NB4 (cell line): ENCODE results near the gene DNM1.

Experiments used
- MYC ChIP-seq: IDR thresholded peaks from 2 replicates; pipeline ENCODE4 v1.6.1; 2011; ENCODE audit warnings: low read depth, low read length
- POLR2A ChIP-seq: IDR thresholded peaks from 2 replicates; pipeline ENCODE4 v1.6.1; 2011; ENCODE audit warnings: mild to moderate bottlenecking; ENCODE audit not compliant: insufficient read length; ENCODE audit errors: extremely low read depth
- TF ChIP-seq, protein P1 (sequence below): IDR thresholded peaks from 2 replicates; pipeline ENCODE4 v1.6.1; 2011; ENCODE audit warnings: low read depth, low read length
- TF ChIP-seq, protein P2 (sequence below): IDR thresholded peaks from one replicate; pipeline ENCODE4 v1.5.1; 2012; ENCODE audit warnings: low read depth, low read length

DNA sequence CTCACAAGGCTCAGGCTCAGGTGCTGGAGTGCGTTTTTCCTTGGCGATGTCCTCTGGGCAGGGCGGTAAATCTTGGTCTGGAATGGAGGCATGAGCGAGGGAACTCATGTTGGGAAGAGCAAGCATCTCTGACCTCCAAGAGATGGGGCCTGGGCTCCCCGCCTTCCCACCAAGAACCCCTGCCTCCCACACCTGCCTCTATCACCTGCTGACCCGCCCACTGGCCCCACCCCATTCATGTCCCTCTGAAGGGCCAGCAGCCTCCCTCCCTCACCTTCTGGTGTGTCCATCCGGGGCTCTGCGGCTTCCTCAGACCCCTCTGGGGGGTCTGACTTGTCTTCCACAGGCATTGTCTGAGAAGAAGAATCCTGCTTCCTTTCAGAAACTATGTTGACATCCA lies 22.7 kb upstream of the DNM1 start:
- TF ChIP-seq, protein P1, sequence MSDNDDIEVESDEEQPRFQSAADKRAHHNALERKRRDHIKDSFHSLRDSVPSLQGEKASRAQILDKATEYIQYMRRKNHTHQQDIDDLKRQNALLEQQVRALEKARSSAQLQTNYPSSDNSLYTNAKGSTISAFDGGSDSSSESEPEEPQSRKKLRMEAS = no peak
- TF ChIP-seq, protein P2, sequence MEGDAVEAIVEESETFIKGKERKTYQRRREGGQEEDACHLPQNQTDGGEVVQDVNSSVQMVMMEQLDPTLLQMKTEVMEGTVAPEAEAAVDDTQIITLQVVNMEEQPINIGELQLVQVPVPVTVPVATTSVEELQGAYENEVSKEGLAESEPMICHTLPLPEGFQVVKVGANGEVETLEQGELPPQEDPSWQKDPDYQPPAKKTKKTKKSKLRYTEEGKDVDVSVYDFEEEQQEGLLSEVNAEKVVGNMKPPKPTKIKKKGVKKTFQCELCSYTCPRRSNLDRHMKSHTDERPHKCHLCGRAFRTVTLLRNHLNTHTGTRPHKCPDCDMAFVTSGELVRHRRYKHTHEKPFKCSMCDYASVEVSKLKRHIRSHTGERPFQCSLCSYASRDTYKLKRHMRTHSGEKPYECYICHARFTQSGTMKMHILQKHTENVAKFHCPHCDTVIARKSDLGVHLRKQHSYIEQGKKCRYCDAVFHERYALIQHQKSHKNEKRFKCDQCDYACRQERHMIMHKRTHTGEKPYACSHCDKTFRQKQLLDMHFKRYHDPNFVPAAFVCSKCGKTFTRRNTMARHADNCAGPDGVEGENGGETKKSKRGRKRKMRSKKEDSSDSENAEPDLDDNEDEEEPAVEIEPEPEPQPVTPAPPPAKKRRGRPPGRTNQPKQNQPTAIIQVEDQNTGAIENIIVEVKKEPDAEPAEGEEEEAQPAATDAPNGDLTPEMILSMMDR = no peak
- TF ChIP-seq POLR2A (no peak), MYC (no peak)
